Osteocyte (in vitro differentiated cells): ENCODE measurements around the gene MPZL1. TPM values are rescaled to one million over a fixed set of nuclear protein-coding genes. Genes with fewer than 3 reads are reported as not detected.

Experiments
- DNase-seq: peaks from one replicate; pipeline ENCODE4 v3.0.0; 2021; ENCODE audit warnings: mixed read lengths; ENCODE audit not compliant: unreplicated experiment; ENCODE audit errors: extremely low spot score
- H3K27ac Mint-ChIP-seq: one replicate; pipeline ENCODE4 v1.8.0; 2021; ENCODE audit warnings: mild to moderate bottlenecking, mixed read lengths; ENCODE audit not compliant: unreplicated experiment
- H3K27me3 Mint-ChIP-seq: one replicate; pipeline ENCODE4 v1.8.0; 2021; ENCODE audit warnings: mixed read lengths; ENCODE audit not compliant: unreplicated experiment
- H3K36me3 Mint-ChIP-seq: one replicate; pipeline ENCODE4 v1.8.0; 2021; ENCODE audit warnings: mixed read lengths; ENCODE audit not compliant: unreplicated experiment
- H3K4me1 Mint-ChIP-seq: one replicate; pipeline ENCODE4 v1.8.0; 2021; ENCODE audit warnings: mixed read lengths; ENCODE audit not compliant: unreplicated experiment
- H3K4me3 Mint-ChIP-seq: one replicate; pipeline ENCODE4 v1.8.0; 2021; ENCODE audit warnings: mild to moderate bottlenecking, moderate library complexity, mixed read lengths; ENCODE audit not compliant: unreplicated experiment
- H3K9me3 Mint-ChIP-seq: one replicate; pipeline ENCODE4 v1.8.0; 2021; ENCODE audit warnings: mixed read lengths; ENCODE audit not compliant: unreplicated experiment
- CTCF ChIP-seq: fragments of 200-600 bp; sonication (generic); IDR thresholded peaks from 2 replicates; pipeline ENCODE4 v1.5.0; 2021; ENCODE audit warnings: antibody characterized with exemption, mild to moderate bottlenecking, moderate library complexity
- total RNA-seq: library from RNA; stranded (reverse); gene quantifications from 2 replicates; pipeline ENCODE4 v1.2.1, GENCODE V29; 2021

MPZL1 gene
- total RNA-seq, 1 donor from 2014 or later, result 155 TPM

GRCh38 chr1:167685844-167686243 lies 35.9 kb upstream of the MPZL1 start:
- no peak for TF ChIP-seq CTCF
- no peaks in the 10 kb centered on the region for H3K9me3 Mint-ChIP-seq
- H3K4me3 Mint-ChIP-seq, result no peak overlapping the region
- DNase-seq, result no peak
- no peak overlapping the region for H3K27ac Mint-ChIP-seq
- peaks cover 13% of the 10 kb centered on the region for H3K27me3 Mint-ChIP-seq
- no peaks in the 10 kb centered on the region for H3K36me3 Mint-ChIP-seq
- H3K4me1 Mint-ChIP-seq, result peaks cover 8% of the 10 kb centered on the region

- H3K27ac Mint-ChIP-seq, result no peak overlapping the region
Observed at GRCh38 chr1:167687919-167688519, 33.8 kb upstream of the MPZL1 start.

GRCh38 chr1:167689567-167689920 lies 32.2 kb upstream of the MPZL1 start:
- Mint-ChIP-seq H3K36me3 (no peaks in the 10 kb centered on the region), H3K27ac (no peak overlapping the region), H3K4me1 (no peaks in the 10 kb centered on the region), H3K27me3 (peaks cover 14% of the 10 kb centered on the region), H3K4me3 (no peak overlapping the region), H3K9me3 (no peaks in the 10 kb centered on the region)
- DNase-seq, result no peak
- TF ChIP-seq CTCF, result no peak

More at GRCh38 chr1:167687919-167688519, 33.8 kb upstream of the MPZL1 start:
- H3K9me3 Mint-ChIP-seq, result no peaks in the 10 kb centered on the region
- peak; percentile 89 for DNase-seq
- H3K4me3 Mint-ChIP-seq, result no peak overlapping the region
- peak; percentile 89 for TF ChIP-seq CTCF
- peaks cover 16% of the 10 kb centered on the region for H3K27me3 Mint-ChIP-seq
- H3K4me1 Mint-ChIP-seq, result peaks cover 8% of the 10 kb centered on the region
- no peaks in the 10 kb centered on the region for H3K36me3 Mint-ChIP-seq

- H3K27me3 Mint-ChIP-seq, result peaks cover 14% of the 10 kb centered on the region
- H3K9me3 Mint-ChIP-seq, result no peaks in the 10 kb centered on the region
- H3K36me3 Mint-ChIP-seq, result no peaks in the 10 kb centered on the region
- no peak overlapping the region for H3K4me3 Mint-ChIP-seq
- peaks cover 4% of the 10 kb centered on the region for H3K4me1 Mint-ChIP-seq
- no peak for TF ChIP-seq CTCF
- DNase-seq, result no peak
- H3K27ac Mint-ChIP-seq, result no peak overlapping the region
Observed at GRCh38 chr1:167690053-167690452, 31.7 kb upstream of the MPZL1 start.

- TF ChIP-seq CTCF, result no peak
- Mint-ChIP-seq H3K27ac (no peak overlapping the region), H3K36me3 (no peaks in the 10 kb centered on the region), H3K9me3 (no peaks in the 10 kb centered on the region), H3K27me3 (peaks cover 12% of the 10 kb centered on the region), H3K4me3 (no peak overlapping the region), H3K4me1 (peaks cover 6% of the 10 kb centered on the region)
- no peak for DNase-seq
Observed at GRCh38 chr1:167693425-167694045, 28.2 kb upstream of the MPZL1 start.
